Transverse colon (tissue), 4 donors: Measurements from ENCODE around the gene KLF3. TPM values are rescaled to one million over a fixed set of nuclear protein-coding genes. Genes with fewer than 3 reads are reported as not detected.

Experiments
- DNase-seq: peaks from one replicate; pipeline ENCODE4 v3.0.0-alpha.2; 2019
- H3K27ac ChIP-seq, 4 donors: fragments of 200-600 bp; sonication (generic); 2 replicates each; pipeline ENCODE4 v1.5.1; 2016 to 2018; ENCODE audit warnings: inconsistent platforms in 4 of 4
- H3K27me3 ChIP-seq: fragments of 200-600 bp; sonication (generic); 2 replicates; pipeline ENCODE4 v1.5.1; 2017; ENCODE audit warnings: inconsistent platforms
- H3K36me3 ChIP-seq, 4 donors: fragments of 200-600 bp; sonication (generic); 2 replicates each; pipeline ENCODE4 v1.5.1; 2017 to 2019; ENCODE audit warnings: inconsistent platforms in 4 of 4
- H3K4me1 ChIP-seq, 4 donors: fragments of 200-600 bp; sonication (generic); 2 replicates each; pipeline ENCODE4 v1.5.1; 2017 to 2020; ENCODE audit warnings: inconsistent platforms in 4 of 4
- H3K4me3 ChIP-seq, 4 donors: fragments of 200-600 bp; sonication (generic); 1 replicate in 1 of 4; 2 replicates in 3 of 4; pipeline versions ENCODE4 v1.5.1 to v1.6.1; 2017 to 2019; ENCODE audit warnings: inconsistent platforms in 4 of 4
- H3K9me3 ChIP-seq, 2 donors: fragments of 200-600 bp; sonication (generic); 2 replicates each; pipeline ENCODE4 v1.5.1; 2017 to 2019; ENCODE audit warnings: inconsistent platforms in 2 of 2
- EP300 ChIP-seq: sonication (generic); formaldehyde crosslinking; IDR thresholded peaks from one replicate; pipeline ENCODE4 v1.6.1; 2017; ENCODE audit warnings: antibody characterized with exemption, low read depth
- POLR2A ChIP-seq: fragments of 450-650 bp; IDR thresholded peaks from one replicate; pipeline ENCODE4 v1.6.1; 2016; ENCODE audit warnings: antibody characterized with exemption, mild to moderate bottlenecking, moderate library complexity
- POLR2AphosphoS5 ChIP-seq, 3 donors: sonication (generic); formaldehyde crosslinking; IDR thresholded peaks; one replicate each; pipeline ENCODE4 v1.6.1; 2016; ENCODE audit warnings: antibody characterized with exemption in 3 of 3
- WGBS, 2 donors: methylation state at CpG; one replicate each; pipeline ENCODE4 v1.1.5; 2018; ENCODE audit warnings: low coverage in 1 of 2; 5-methylcytosine and 5-hydroxymethylcytosine counted together
- in situ Hi-C, 4 donors: fragments of 200-750 bp; cut with MboI; loops; one replicate each; pipeline versions ENCODE4 v1.15.0 to v1.15.1; 2017; ENCODE audit warnings: low sequenced_read_pairs in 3 of 4, low pct_ligation_motif_present in 1 of 4, low pct_unique_long_range_greater_than_20kb in 1 of 4
- intact Hi-C: fragments of 100-400 bp; cut with DNase I; formaldehyde crosslinking; loops from one replicate; pipeline ENCODE4 v1.15.1; 2023; ENCODE audit warnings: low total_unique reads
- total RNA-seq, 4 donors: library from RNA; depleted of rRNA; stranded (reverse); fragments of >200 nt; gene quantifications; one replicate each; pipeline ENCODE4 v1.1.0, GENCODE V29; 2016
- TF ChIP-seq, protein P1 (sequence below), 5 experiments: fragments of 200-600 bp in 3 of 5; fragments of 450-650 bp in 2 of 5; sonication (generic) in 3 of 5; IDR thresholded peaks; 1 replicate in 2 of 5; 2 replicates in 3 of 5; pipeline ENCODE4 v1.5.1; 2016 to 2017; ENCODE audit warnings: antibody characterized with exemption in 5 of 5, inconsistent platforms in 3 of 5, mild to moderate bottlenecking in 2 of 5, moderate library complexity in 1 of 5

The KLF3 gene
- total RNA-seq, 4 donors from 2014 or later, result 111 to 174 (median 132) TPM

GRCh38 chr4:38665551-38666411, 1.8 kb downstream of the KLF3 start:
- H3K9me3 ChIP-seq, result no peaks in the 10 kb centered on the region
- no peak for TF ChIP-seq POLR2A
- TF ChIP-seq, protein P1, sequence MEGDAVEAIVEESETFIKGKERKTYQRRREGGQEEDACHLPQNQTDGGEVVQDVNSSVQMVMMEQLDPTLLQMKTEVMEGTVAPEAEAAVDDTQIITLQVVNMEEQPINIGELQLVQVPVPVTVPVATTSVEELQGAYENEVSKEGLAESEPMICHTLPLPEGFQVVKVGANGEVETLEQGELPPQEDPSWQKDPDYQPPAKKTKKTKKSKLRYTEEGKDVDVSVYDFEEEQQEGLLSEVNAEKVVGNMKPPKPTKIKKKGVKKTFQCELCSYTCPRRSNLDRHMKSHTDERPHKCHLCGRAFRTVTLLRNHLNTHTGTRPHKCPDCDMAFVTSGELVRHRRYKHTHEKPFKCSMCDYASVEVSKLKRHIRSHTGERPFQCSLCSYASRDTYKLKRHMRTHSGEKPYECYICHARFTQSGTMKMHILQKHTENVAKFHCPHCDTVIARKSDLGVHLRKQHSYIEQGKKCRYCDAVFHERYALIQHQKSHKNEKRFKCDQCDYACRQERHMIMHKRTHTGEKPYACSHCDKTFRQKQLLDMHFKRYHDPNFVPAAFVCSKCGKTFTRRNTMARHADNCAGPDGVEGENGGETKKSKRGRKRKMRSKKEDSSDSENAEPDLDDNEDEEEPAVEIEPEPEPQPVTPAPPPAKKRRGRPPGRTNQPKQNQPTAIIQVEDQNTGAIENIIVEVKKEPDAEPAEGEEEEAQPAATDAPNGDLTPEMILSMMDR (IDR thresholded peaks at IDR 0.05), result no peak
- peak overlapping the region; percentile 89 to 99 (median 94) for H3K4me3 ChIP-seq
- in situ Hi-C loops, result no loop called here
- H3K4me1 ChIP-seq, result peaks cover 15 to 62% (median 49%) of the 10 kb centered on the region in 4 donors
- intact Hi-C loops, result loop anchor here (10.0 kb wide), 1 partner anchor 71 kb away; no protein-coding TSS in a partner anchor
- H3K36me3 ChIP-seq, result no peaks in the 10 kb centered on the region
- WGBS, 2 donors, result 11 to 15% methylated on average over 5 of the region's 5 CpGs
- no peak for DNase-seq
- no peaks in the 10 kb centered on the region for H3K27me3 ChIP-seq
- H3K27ac ChIP-seq, result peak overlapping the region; percentile 100

GRCh38 chr4:38666766-38667084, 2.7 kb downstream of the KLF3 start:
- no peaks in the 10 kb centered on the region for H3K27me3 ChIP-seq
- H3K36me3 ChIP-seq, result no peaks in the 10 kb centered on the region
- H3K4me1 ChIP-seq, result peaks cover 25 to 71% (median 58%) of the 10 kb centered on the region in 4 donors
- in situ Hi-C loops (no loop called here), intact Hi-C loops (loop anchor here (10.0 kb wide), 1 partner anchor 72 kb away; no protein-coding TSS in a partner anchor)
- 0 to 11% methylated on average over 1 of the region's 1 CpG for WGBS, 2 donors
- TF ChIP-seq, protein P1 (IDR thresholded peaks at IDR 0.05), result no peak
- no peak for TF ChIP-seq POLR2AphosphoS5 (IDR thresholded peaks at IDR 0.05)
- no peak for TF ChIP-seq POLR2A
- TF ChIP-seq EP300, result no peak
- H3K27ac ChIP-seq, result peak overlapping the region; percentile 100
- no peaks in the 10 kb centered on the region for H3K9me3 ChIP-seq
- peak overlapping the region; percentile 89 to 99 (median 94) for H3K4me3 ChIP-seq
- no peak for DNase-seq

- H3K27ac ChIP-seq, result peak overlapping the region; percentile 100
- DNase-seq, result peak; percentile 87
- H3K27me3 ChIP-seq, result no peaks in the 10 kb centered on the region
- in situ Hi-C loops, result no loop called here
- TF ChIP-seq POLR2A, result peak; percentile 95
- TF ChIP-seq, protein P1 (IDR thresholded peaks at IDR 0.05), result no peak
- TF ChIP-seq EP300, result peak; percentile 90
- TF ChIP-seq POLR2AphosphoS5 (IDR thresholded peaks at IDR 0.05), result peak; percentile 93 to 97 (median 96)
- H3K4me3 ChIP-seq, result peak overlapping the region; percentile 89 to 99 (median 94)
- peaks cover 30 to 71% (median 60%) of the 10 kb centered on the region in 4 donors for H3K4me1 ChIP-seq
- no peaks in the 10 kb centered on the region for H3K9me3 ChIP-seq
- WGBS, 2 donors, result 5 to 6% methylated on average over 8 to 11 of the region's 11 CpGs
- intact Hi-C loops, result loop anchor here (10.0 kb wide), 1 partner anchor 72 kb away; no protein-coding TSS in a partner anchor
- H3K36me3 ChIP-seq, result no peaks in the 10 kb centered on the region
These were observed 3.3 kb downstream of the KLF3 start for GRCh38 chr4:38667085-38667893.
